ENCODE results near the gene AIFM2. TPM values are rescaled to one million over a fixed set of nuclear protein-coding genes. Genes with fewer than 3 reads are reported as not detected.
"Not testable (repeated sequence)": the region's sequence is repeated elsewhere in the genome, so short reads cannot be mapped to it uniquely, and the experiment has no call there.

Gene AIFM2
- total RNA-seq, 1 experiment from 2014 or later = 10.0 TPM

- no peak for DNase-seq (ENCODE audit: low read depth)
Observed at GRCh38 chr10:70096016-70096704, 36.5 kb downstream of the AIFM2 start.

GRCh38 chr10:70094250-70094649 lies 38.4 kb downstream of the AIFM2 start:
- no peak for DNase-seq (ENCODE audit: low read depth)

GRCh38 chr10:70093335-70093944 lies 39.2 kb downstream of the AIFM2 start:
- no peak for DNase-seq (ENCODE audit: low read depth)

- no peak for DNase-seq (ENCODE audit: low read depth)
Observed at GRCh38 chr10:70092389-70092718, 40.3 kb downstream of the AIFM2 start.

- no peak for DNase-seq (ENCODE audit: low read depth)
Observed at GRCh38 chr10:70090951-70091350, 41.7 kb downstream of the AIFM2 start.

GRCh38 chr10:70090013-70090412 lies 42.6 kb downstream of the AIFM2 start:
- no peak for DNase-seq (ENCODE audit: low read depth)

- DNase-seq (ENCODE audit: low read depth) = no peak
Observed at GRCh38 chr10:70088308-70088698, 44.3 kb downstream of the AIFM2 start.

GRCh38 chr10:70087616-70088307 lies 44.9 kb downstream of the AIFM2 start:
- DNase-seq (ENCODE audit: low read depth) = no peak

GRCh38 chr10:70085975-70086613 lies 46.5 kb downstream of the AIFM2 start:
- DNase-seq (ENCODE audit: low read depth) = no peak

- no peak for DNase-seq (ENCODE audit: low read depth)
Observed at GRCh38 chr10:70084189-70084588, 48.4 kb downstream of the AIFM2 start.

GRCh38 chr10:70080789-70081188 lies 51.8 kb downstream of the AIFM2 start:
- not testable (repeated sequence) for DNase-seq (ENCODE audit: low read depth)

- no peak for DNase-seq (ENCODE audit: low read depth)
Observed at GRCh38 chr10:70078937-70079336, 53.7 kb downstream of the AIFM2 start.

GRCh38 chr10:70078329-70078728 lies 54.3 kb downstream of the AIFM2 start:
- DNase-seq (ENCODE audit: low read depth) = no peak

GRCh38 chr10:70074971-70075370 lies 57.7 kb downstream of the AIFM2 start:
- no peak for DNase-seq (ENCODE audit: low read depth)

- no peak for DNase-seq (ENCODE audit: low read depth)
Observed at GRCh38 chr10:70074165-70074564, 58.5 kb downstream of the AIFM2 start.

- DNase-seq (ENCODE audit: low read depth) = no peak
Observed at GRCh38 chr10:70070834-70071233, 61.8 kb downstream of the AIFM2 start.

- DNase-seq (ENCODE audit: low read depth) = no peak
Observed at GRCh38 chr10:70069346-70069745, 63.3 kb downstream of the AIFM2 start.

GRCh38 chr10:70068925-70069324 lies 63.7 kb downstream of the AIFM2 start:
- DNase-seq (ENCODE audit: low read depth) = no peak

- DNase-seq (ENCODE audit: low read depth) = no peak
Observed at GRCh38 chr10:70067586-70067985, 65.0 kb downstream of the AIFM2 start.

- DNase-seq (ENCODE audit: low read depth) = no peak
Observed at GRCh38 chr10:70066190-70066589, 66.4 kb downstream of the AIFM2 start.

- peak; percentile 14 for DNase-seq (ENCODE audit: low read depth)
Observed at GRCh38 chr10:70064486-70064885, 68.1 kb downstream of the AIFM2 start.

GRCh38 chr10:70063418-70064098 lies 69.1 kb downstream of the AIFM2 start:
- DNase-seq (ENCODE audit: low read depth) = no peak
